IMR-90 (cell line): Measurements from ENCODE around the gene PLCB3. TPM values are rescaled to one million over a fixed set of nuclear protein-coding genes. Genes with fewer than 3 reads are reported as not detected.

Experiments used
- ATAC-seq: fragments of 200-7000 bp; cut with Tn5 transposase; 2 replicates; pipeline ENCODE4 v1.9.1; 2020; ENCODE audit warnings: low read depth, mild to moderate bottlenecking, moderate library complexity
- BruUV-seq: library from RNA; stranded (reverse); fragments of 400-500 nt; replicated peaks from 2 replicates; lab custom pipeline; 2021; lab: Mats Ljungman, UMichigan
- CTCF ChIA-PET: fragments of 300-600 bp; formaldehyde crosslinking; extraction: SDS; loops from one replicate; lab custom pipeline; 2021; ENCODE audit warnings: antibody characterized with exemption; lab: Yijun Ruan, JAX
- POLR2A ChIA-PET: fragments of 300-600 bp; sonication (Branson Sonifier 250); formaldehyde crosslinking; loops from one replicate; lab custom pipeline; 2022; ENCODE audit warnings: antibody characterized with exemption; ENCODE audit not compliant: unreplicated experiment; lab: Charles Lee
- DNase-seq: peaks from one replicate; pipeline ENCODE4 v3.0.0; 2013
- H2AFZ ChIP-seq: replicated peaks from 2 replicates; pipeline ENCODE3; 2013; ENCODE audit warnings: low read length, mild to moderate bottlenecking; ENCODE audit not compliant: poor library complexity
- H2AK5ac ChIP-seq: 2 replicates; pipeline ENCODE4 v1.6.1; 2013; ENCODE audit warnings: low read depth, low read length, inconsistent platforms
- H2AK9ac ChIP-seq: replicated peaks from 2 replicates; pipeline ENCODE3; 2013; ENCODE audit warnings: mild to moderate bottlenecking, low read depth, low read length, moderate library complexity; ENCODE audit not compliant: poor library complexity
- H2BK120ac ChIP-seq: 2 replicates; pipeline ENCODE4 v1.6.1; 2013; ENCODE audit warnings: low read depth, low read length, inconsistent platforms
- H2BK15ac ChIP-seq: 3 replicates; pipeline ENCODE4 v1.6.1; 2013; ENCODE audit warnings: low read depth, low read length, inconsistent platforms
- H2BK20ac ChIP-seq: 2 replicates; pipeline ENCODE4 v1.6.1; 2013; ENCODE audit warnings: low read depth, mild to moderate bottlenecking, inconsistent platforms, low read length, moderate library complexity
- H2BK5ac ChIP-seq: 2 replicates; pipeline ENCODE4 v1.6.1; 2013; ENCODE audit warnings: mild to moderate bottlenecking, low read depth, low read length, inconsistent platforms; ENCODE audit not compliant: poor library complexity, severe bottlenecking
- H3K14ac ChIP-seq: replicated peaks from 2 replicates; pipeline ENCODE4 v1.6.1; 2013; ENCODE audit warnings: low read depth, low read length, inconsistent platforms
- H3K18ac ChIP-seq: 2 replicates; pipeline ENCODE4 v1.6.1; 2013; ENCODE audit warnings: low read depth, low read length, control low read depth
- H3K23ac ChIP-seq: 2 replicates; pipeline ENCODE4 v1.6.1; 2013; ENCODE audit warnings: low read depth, low read length, inconsistent platforms
- H3K27ac ChIP-seq: 2 replicates; pipeline ENCODE4 v1.5.1; 2013; ENCODE audit warnings: mild to moderate bottlenecking, control low read depth, low read length; ENCODE audit not compliant: insufficient read depth
- H3K27me3 ChIP-seq: 2 replicates; pipeline ENCODE4 v1.6.1; 2013; ENCODE audit warnings: low read length; ENCODE audit not compliant: control insufficient read depth, insufficient read depth
- H3K36me3 ChIP-seq: 2 replicates; pipeline ENCODE4 v1.6.1; 2013; ENCODE audit warnings: low read length, mixed read lengths; ENCODE audit not compliant: control insufficient read depth, insufficient read depth
- H3K4ac ChIP-seq: 2 replicates; pipeline ENCODE4 v1.6.1; 2013; ENCODE audit warnings: low read depth, low read length, inconsistent platforms
- H3K4me1 ChIP-seq: 2 replicates; pipeline ENCODE4 v1.6.1; 2013; ENCODE audit warnings: low read length, mixed read lengths; ENCODE audit not compliant: control insufficient read depth, insufficient read depth
- H3K4me2 ChIP-seq: 2 replicates; pipeline ENCODE4 v1.6.1; 2013; ENCODE audit warnings: low read depth, mild to moderate bottlenecking, control low read depth, low read length, moderate library complexity
- H3K4me3 ChIP-seq: 2 replicates; pipeline ENCODE4 v1.5.1; 2013; ENCODE audit warnings: low read depth, mild to moderate bottlenecking, control low read depth, low read length, moderate library complexity; ENCODE audit not compliant: insufficient read depth
- H3K56ac ChIP-seq: 2 replicates; pipeline ENCODE4 v1.6.1; 2013; ENCODE audit warnings: low read length, inconsistent platforms; ENCODE audit not compliant: insufficient read depth; ENCODE audit errors: extremely low read depth
- H3K79me1 ChIP-seq, 2 experiments: 2 replicates each; pipeline ENCODE4 v1.6.1; 2013; ENCODE audit warnings: low read length in 2 of 2, inconsistent platforms in 1 of 2, low read depth in 1 of 2
- H3K9ac ChIP-seq: 2 replicates; pipeline ENCODE4 v1.6.1; 2013; ENCODE audit warnings: low read depth, low read length, control low read depth
- H3K9me1 ChIP-seq: 2 replicates; pipeline ENCODE4 v1.6.1; 2013; ENCODE audit warnings: low read length, inconsistent platforms; ENCODE audit not compliant: insufficient read depth
- H3K9me3 ChIP-seq: 2 replicates; pipeline ENCODE4 v1.6.1; 2013; ENCODE audit warnings: low read length; ENCODE audit not compliant: control insufficient read depth, insufficient read depth
- H4K20me1 ChIP-seq: 2 replicates; pipeline ENCODE4 v1.6.1; 2013; ENCODE audit warnings: low read length, inconsistent platforms; ENCODE audit not compliant: insufficient read depth
- H4K5ac ChIP-seq: 2 replicates; pipeline ENCODE4 v1.6.1; 2013; ENCODE audit warnings: mild to moderate bottlenecking, low read depth, low read length, control low read depth
- H4K8ac ChIP-seq, 2 experiments: 2 replicates each; pipeline ENCODE4 v1.6.1; 2013; ENCODE audit warnings: low read depth in 2 of 2, low read length in 2 of 2, control low read depth in 1 of 2, inconsistent platforms in 1 of 2
- H4K91ac ChIP-seq: 2 replicates; pipeline ENCODE4 v1.6.1; 2013; ENCODE audit warnings: low read depth, low read length, inconsistent platforms; ENCODE audit not compliant: insufficient read depth
- CHD1 ChIP-seq: IDR thresholded peaks from 2 replicates; pipeline ENCODE4 v1.6.1; 2012; ENCODE audit warnings: low read depth, low read length, improper control_type of control experiment
- FOS ChIP-seq: fragments of 150-350 bp; IDR thresholded peaks from 2 replicates; pipeline ENCODE4 v1.6.1; 2016; ENCODE audit warnings: low read depth, low read length
- MAFK ChIP-seq: IDR thresholded peaks from 2 replicates; pipeline ENCODE4 v1.6.1; 2012; ENCODE audit warnings: low read depth, low read length, improper control_type of control experiment
- MAZ ChIP-seq: IDR thresholded peaks from 2 replicates; pipeline ENCODE4 v1.6.1; 2012; ENCODE audit warnings: low read depth, mild to moderate bottlenecking, low read length, improper control_type of control experiment, moderate library complexity, borderline replicate concordance
- MXI1 ChIP-seq: IDR thresholded peaks from 2 replicates; pipeline ENCODE4 v1.6.1; 2012; ENCODE audit warnings: low read depth, mild to moderate bottlenecking, low read length, moderate library complexity, borderline replicate concordance
- NFE2L2 ChIP-seq: fragments of 150-350 bp; IDR thresholded peaks from 2 replicates; pipeline ENCODE4 v1.6.1; 2016; ENCODE audit warnings: low read depth, mild to moderate bottlenecking, low read length
- POLR2A ChIP-seq: IDR thresholded peaks from 2 replicates; pipeline ENCODE4 v1.6.1; 2012; ENCODE audit warnings: mild to moderate bottlenecking, low read depth, low read length
- RCOR1 ChIP-seq: IDR thresholded peaks from 2 replicates; pipeline ENCODE4 v1.6.1; 2012; ENCODE audit warnings: mild to moderate bottlenecking, low read length, improper control_type of control experiment; ENCODE audit not compliant: insufficient replicate concordance
- RFX5 ChIP-seq: IDR thresholded peaks from 2 replicates; pipeline ENCODE4 v1.8.0; 2012; ENCODE audit warnings: low read depth, mild to moderate bottlenecking, low read length, moderate library complexity
- WGBS, 2 experiments: methylation state at CpG; one replicate each; pipeline versions ENCODE4 v1.1.5 to v1.1.7; 2013; ENCODE audit warnings: missing lambda C conversion rate in 2 of 2; ENCODE audit not compliant: insufficient read length in 1 of 2; ENCODE audit errors: extremely low coverage in 2 of 2; 5-methylcytosine and 5-hydroxymethylcytosine counted together
- dilution Hi-C: fragments of 300-500 bp; cut with HindIII; formaldehyde crosslinking; loops from one replicate; pipeline ENCODE4 v1.14.3; 2018; ENCODE audit warnings: low sequenced_read_pairs; ENCODE audit not compliant: unreplicated experiment
- in situ Hi-C: fragments of 300-500 bp; cut with MboI; formaldehyde crosslinking; loops from 3 replicates; pipeline ENCODE4 v1.14.3; 2019; ENCODE audit warnings: low sequenced_read_pairs, inconsistent platforms, mixed read lengths
- intact Hi-C: fragments of 100-400 bp; cut with micrococcal nuclease; formaldehyde crosslinking; loops from 2 replicates; pipeline ENCODE4 v1.10.0; 2022
- polyA plus RNA-seq, 3 experiments: library from polyadenylated mRNA; depleted of rRNA; stranded (reverse); fragments of >200 nt; gene quantifications; 2 replicates each; pipeline ENCODE4 v1.2.3, GENCODE V29; 2012; ENCODE audit warnings: low replicate concordance in 1 of 3
- total RNA-seq: library from RNA; depleted of rRNA; stranded (reverse); fragments of >200 nt; gene quantifications from 2 replicates; pipeline ENCODE4 v1.2.3, GENCODE V29; 2012
- TF ChIP-seq, protein P1 (sequence below): fragments of 150-350 bp; IDR thresholded peaks from 2 replicates; pipeline ENCODE4 v1.6.1; 2017; ENCODE audit warnings: mild to moderate bottlenecking, antibody characterized with exemption, low read length, low read depth

The PLCB3 gene
- total and polyA plus RNA-seq, 2 of the 4 experiments (the other 2 are of a cell fraction) = 23.9 to 24.9 TPM

DNA sequence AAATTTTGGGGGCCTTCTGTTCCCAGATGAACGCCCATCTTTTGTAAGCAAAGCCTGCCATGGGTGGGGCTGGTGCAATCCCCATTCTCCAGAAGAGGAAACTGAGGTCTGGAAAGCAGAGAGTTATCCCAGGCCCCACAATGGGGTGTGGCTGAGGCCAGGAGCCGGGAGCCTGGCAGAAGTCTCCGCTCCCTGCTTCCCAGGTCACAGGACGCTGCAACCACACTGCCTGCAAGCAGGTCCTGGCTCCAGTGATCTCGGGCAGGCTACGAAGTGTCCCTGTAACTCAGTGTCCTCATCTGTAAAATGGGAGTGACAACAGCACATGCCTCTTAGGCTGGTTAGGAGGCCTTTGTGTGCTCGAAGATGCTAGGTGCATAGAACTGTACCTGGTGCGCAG is 1.7 kb downstream of the PLCB3 start:
- Histone ChIP-seq H3K79me1 (peaks cover 8 to 59% of the 10 kb centered on the region in 2 experiments), H3K9ac (0 out of 2 replicates have a peak overlapping the region, but pooled peaks have one; percentile 2), H4K91ac (no peak overlapping the region), H3K4me1 (peaks cover 10% of the 10 kb centered on the region), H2AK9ac (peak overlapping the region; percentile 68), H3K27ac (no peak overlapping the region), H3K4me2 (peak overlapping the region; percentile 43), H3K9me3 (no peaks in the 10 kb centered on the region), H3K4me3 (no peak overlapping the region; the same call in 1 of the 2 replicates), H4K8ac (no peak overlapping the region), H3K23ac (no peak overlapping the region), H2BK20ac (no peak overlapping the region), H2BK120ac (no peak overlapping the region), H2BK15ac (no peak overlapping the region), H3K9me1 (no peaks in the 10 kb centered on the region), H3K36me3 (peaks cover 20% of the 10 kb centered on the region), H3K56ac (no peak overlapping the region), H3K14ac (no peak overlapping the region), H2AFZ (no peak overlapping the region), H2BK5ac (no peak overlapping the region), H3K27me3 (no peaks in the 10 kb centered on the region), H4K20me1 (peaks cover 5% of the 10 kb centered on the region; the same call in 1 of the 2 replicates), H4K5ac (no peak overlapping the region), H2AK5ac (peak overlapping the region; percentile 47; the same call in 1 of the 2 replicates), H3K18ac (no peak overlapping the region), H3K4ac (0 out of 2 replicates have a peak overlapping the region, but pooled peaks have one; percentile 4)
- intact Hi-C loops = no loop called here
- ATAC-seq = no peak
- BruUV-seq = no TSS peak
- CTCF ChIA-PET = interaction anchor here (1.4 kb wide), 1 partner anchor 52 kb away, joined by 4 read pairs; no protein-coding TSS in a partner anchor
- dilution Hi-C loops = no loop called here
- in situ Hi-C loops = no loop called here
- TF ChIP-seq, protein P1, sequence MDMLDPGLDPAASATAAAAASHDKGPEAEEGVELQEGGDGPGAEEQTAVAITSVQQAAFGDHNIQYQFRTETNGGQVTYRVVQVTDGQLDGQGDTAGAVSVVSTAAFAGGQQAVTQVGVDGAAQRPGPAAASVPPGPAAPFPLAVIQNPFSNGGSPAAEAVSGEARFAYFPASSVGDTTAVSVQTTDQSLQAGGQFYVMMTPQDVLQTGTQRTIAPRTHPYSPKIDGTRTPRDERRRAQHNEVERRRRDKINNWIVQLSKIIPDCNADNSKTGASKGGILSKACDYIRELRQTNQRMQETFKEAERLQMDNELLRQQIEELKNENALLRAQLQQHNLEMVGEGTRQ = no peak
- TF ChIP-seq MXI1 (no peak), FOS (no peak), MAZ (no peak), MAFK (no peak), RCOR1 (no peak), NFE2L2 (no peak), CHD1 (no peak), POLR2A (no peak), RFX5 (no peak)
- POLR2A ChIA-PET = interaction anchor here (0.7 kb wide), 1 partner anchor 11 kb away, joined by 3 read pairs; no protein-coding TSS in a partner anchor
- no peak for DNase-seq
- 82% methylated on average over 5 of the region's 8 CpGs; no CpG with 5 or more reads in 1 of the 2 experiments for WGBS, 2 experiments
